ENCODE measurements around the gene CLIC3. TPM values are rescaled to one million over a fixed set of nuclear protein-coding genes. Genes with fewer than 3 reads are reported as not detected.

Gene CLIC3
- total RNA-seq, 1 donor from 2014 or later = not detected

GRCh38 chr9:137022662-137023008 is 26.3 kb upstream of the CLIC3 start:
- TF ChIP-seq CTCF (IDR thresholded peaks at IDR 0.05; ENCODE audit: unreplicated experiment) = no peak
- peaks cover 2% of the 10 kb centered on the region for H3K4me1 Mint-ChIP-seq (ENCODE audit: low read depth)
- no peaks in the 10 kb centered on the region for H3K9me3 Mint-ChIP-seq (ENCODE audit: low read depth)
- H3K27ac Mint-ChIP-seq = no peak overlapping the region
- H3K4me3 Mint-ChIP-seq (ENCODE audit: low read depth) = no peak overlapping the region
- peaks cover 3% of the 10 kb centered on the region for H3K27me3 Mint-ChIP-seq
- no peak for DNase-seq (ENCODE audit: low spot score, unreplicated experiment)
- H3K36me3 Mint-ChIP-seq (ENCODE audit: insufficient read depth) = no peaks in the 10 kb centered on the region

- Mint-ChIP-seq H3K36me3 (ENCODE audit: insufficient read depth) (no peaks in the 10 kb centered on the region), H3K27ac (no peak overlapping the region), H3K9me3 (ENCODE audit: low read depth) (no peaks in the 10 kb centered on the region), H3K4me3 (ENCODE audit: low read depth) (no peak overlapping the region), H3K27me3 (peaks cover under 1% of the 10 kb centered on the region), H3K4me1 (ENCODE audit: low read depth) (peaks cover under 1% of the 10 kb centered on the region)
- TF ChIP-seq CTCF (IDR thresholded peaks at IDR 0.05; ENCODE audit: unreplicated experiment) = no peak
- DNase-seq (ENCODE audit: low spot score, unreplicated experiment) = no peak
Observed at GRCh38 chr9:137021979-137022661, 25.8 kb upstream of the CLIC3 start.

GRCh38 chr9:137021568-137021978 is 25.2 kb upstream of the CLIC3 start:
- no peaks in the 10 kb centered on the region for H3K9me3 Mint-ChIP-seq (ENCODE audit: low read depth)
- TF ChIP-seq CTCF (IDR thresholded peaks at IDR 0.05; ENCODE audit: unreplicated experiment) = no peak
- no peak overlapping the region for H3K27ac Mint-ChIP-seq
- H3K4me1 Mint-ChIP-seq (ENCODE audit: low read depth) = no peaks in the 10 kb centered on the region
- no peak overlapping the region for H3K4me3 Mint-ChIP-seq (ENCODE audit: low read depth)
- H3K27me3 Mint-ChIP-seq = no peaks in the 10 kb centered on the region
- peaks cover 1% of the 10 kb centered on the region for H3K36me3 Mint-ChIP-seq (ENCODE audit: insufficient read depth)
- no peak for DNase-seq (ENCODE audit: low spot score, unreplicated experiment)

- no peak overlapping the region for H3K4me3 Mint-ChIP-seq (ENCODE audit: low read depth)
- H3K36me3 Mint-ChIP-seq (ENCODE audit: insufficient read depth) = peaks cover 1% of the 10 kb centered on the region
- no peaks in the 10 kb centered on the region for H3K9me3 Mint-ChIP-seq (ENCODE audit: low read depth)
- TF ChIP-seq CTCF (IDR thresholded peaks at IDR 0.05; ENCODE audit: unreplicated experiment) = no peak
- no peaks in the 10 kb centered on the region for H3K4me1 Mint-ChIP-seq (ENCODE audit: low read depth)
- no peak for DNase-seq (ENCODE audit: low spot score, unreplicated experiment)
- no peaks in the 10 kb centered on the region for H3K27me3 Mint-ChIP-seq
- no peak overlapping the region for H3K27ac Mint-ChIP-seq
Observed at GRCh38 chr9:137020771-137021567, 24.6 kb upstream of the CLIC3 start.

- Mint-ChIP-seq H3K27me3 (no peaks in the 10 kb centered on the region), H3K9me3 (ENCODE audit: low read depth) (no peaks in the 10 kb centered on the region), H3K4me1 (ENCODE audit: low read depth) (no peaks in the 10 kb centered on the region), H3K4me3 (ENCODE audit: low read depth) (no peak overlapping the region), H3K36me3 (ENCODE audit: insufficient read depth) (peaks cover 1% of the 10 kb centered on the region), H3K27ac (no peak overlapping the region)
- no peak for TF ChIP-seq CTCF (IDR thresholded peaks at IDR 0.05; ENCODE audit: unreplicated experiment)
- DNase-seq (ENCODE audit: low spot score, unreplicated experiment) = no peak
Observed at GRCh38 chr9:137019891-137020683, 23.7 kb upstream of the CLIC3 start.
